ENCODE measurements around the gene MGAT2.
"Not testable (repeated sequence)": the region's sequence is repeated elsewhere in the genome, so short reads cannot be mapped to it uniquely, and the experiment has no call there.

MGAT2 gene

DNA sequence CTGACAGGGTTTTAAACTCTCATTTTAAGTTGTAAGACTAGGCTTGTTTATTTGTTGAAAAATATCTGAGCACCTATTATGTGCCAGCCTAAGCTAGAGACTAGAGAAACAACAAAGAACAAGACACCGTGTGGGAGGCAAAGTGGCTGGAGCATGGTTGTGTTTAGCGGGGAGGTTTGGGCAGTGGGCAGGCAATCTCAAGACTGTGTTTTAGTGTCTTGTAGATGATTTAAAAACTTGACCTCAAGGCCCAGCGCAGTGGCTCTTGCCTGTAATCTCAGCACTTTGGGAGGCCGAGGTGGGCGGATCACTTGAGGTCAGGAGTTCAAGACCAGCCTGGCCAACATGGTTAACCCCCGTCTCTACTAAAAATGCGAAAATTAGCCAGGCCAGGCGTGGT lies 7.9 kb upstream of the MGAT2 start:
- no peak for DNase-seq

GRCh38 chr14:49614196-49614595 lies 6.4 kb upstream of the MGAT2 start:
- no peak for DNase-seq

- no peak for DNase-seq
These were observed 4.8 kb upstream of the MGAT2 start for GRCh38 chr14:49615776-49616175.

GRCh38 chr14:49617852-49618519 lies 2.6 kb upstream of the MGAT2 start:
- DNase-seq = no peak

DNA sequence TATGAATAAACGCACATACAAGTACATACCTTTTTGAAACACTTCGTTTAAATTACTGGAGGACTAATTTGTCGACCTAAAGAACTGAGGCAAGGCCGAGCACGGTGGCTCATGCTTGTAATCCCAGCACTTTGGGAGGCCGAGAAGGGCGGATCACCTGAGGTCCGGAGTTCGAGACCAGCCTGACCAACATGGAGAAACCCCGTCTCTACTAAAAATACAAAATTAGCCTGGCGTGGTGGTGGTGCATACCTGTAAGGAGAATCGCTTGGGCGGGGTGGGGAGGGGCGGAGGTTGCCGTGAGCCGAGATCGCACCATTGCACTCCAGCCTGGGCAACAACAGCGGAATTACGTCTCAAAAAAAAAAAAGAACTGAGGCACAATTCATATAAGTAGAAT lies 1.3 kb upstream of the MGAT2 start:
- DNase-seq = not testable (repeated sequence)

GRCh38 chr14:49619730-49620129 lies 869 bp upstream of the MGAT2 start:
- DNase-seq = no peak

- DNase-seq = peak; percentile 58 to 61
These were observed 699 bp downstream of the MGAT2 start for GRCh38 chr14:49621114-49621881.

DNA sequence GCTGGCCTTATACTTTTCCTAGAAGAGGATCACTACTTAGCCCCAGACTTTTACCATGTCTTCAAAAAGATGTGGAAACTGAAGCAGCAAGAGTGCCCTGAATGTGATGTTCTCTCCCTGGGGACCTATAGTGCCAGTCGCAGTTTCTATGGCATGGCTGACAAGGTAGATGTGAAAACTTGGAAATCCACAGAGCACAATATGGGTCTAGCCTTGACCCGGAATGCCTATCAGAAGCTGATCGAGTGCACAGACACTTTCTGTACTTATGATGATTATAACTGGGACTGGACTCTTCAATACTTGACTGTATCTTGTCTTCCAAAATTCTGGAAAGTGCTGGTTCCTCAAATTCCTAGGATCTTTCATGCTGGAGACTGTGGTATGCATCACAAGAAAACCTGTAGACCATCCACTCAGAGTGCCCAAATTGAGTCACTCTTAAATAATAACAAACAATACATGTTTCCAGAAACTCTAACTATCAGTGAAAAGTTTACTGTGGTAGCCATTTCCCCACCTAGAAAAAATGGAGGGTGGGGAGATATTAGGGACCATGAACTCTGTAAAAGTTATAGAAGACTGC lies 1.5 kb downstream of the MGAT2 start:
- DNase-seq = no peak

DNA sequence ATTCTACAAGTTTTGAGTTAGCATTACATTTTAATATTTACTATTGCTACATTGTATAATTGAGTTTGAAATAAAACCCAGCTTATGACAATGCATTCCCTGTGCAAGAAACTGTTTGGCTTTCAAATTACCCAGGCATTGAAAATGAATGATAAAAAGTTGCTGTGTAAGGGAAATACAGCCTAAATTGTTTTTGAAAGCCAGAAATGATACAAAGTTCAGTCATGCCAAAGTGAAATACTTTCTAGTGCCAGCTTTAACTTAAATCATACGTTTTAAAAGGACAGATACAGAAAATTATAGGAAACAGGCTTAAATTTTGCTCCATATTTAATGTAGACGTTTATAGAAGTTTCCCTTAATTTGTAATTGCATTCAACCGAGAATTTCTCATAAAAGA lies 2.8 kb downstream of the MGAT2 start:
- no peak for DNase-seq

- DNase-seq = no peak
These were observed 3.6 kb downstream of the MGAT2 start for GRCh38 chr14:49623941-49624839.

DNA sequence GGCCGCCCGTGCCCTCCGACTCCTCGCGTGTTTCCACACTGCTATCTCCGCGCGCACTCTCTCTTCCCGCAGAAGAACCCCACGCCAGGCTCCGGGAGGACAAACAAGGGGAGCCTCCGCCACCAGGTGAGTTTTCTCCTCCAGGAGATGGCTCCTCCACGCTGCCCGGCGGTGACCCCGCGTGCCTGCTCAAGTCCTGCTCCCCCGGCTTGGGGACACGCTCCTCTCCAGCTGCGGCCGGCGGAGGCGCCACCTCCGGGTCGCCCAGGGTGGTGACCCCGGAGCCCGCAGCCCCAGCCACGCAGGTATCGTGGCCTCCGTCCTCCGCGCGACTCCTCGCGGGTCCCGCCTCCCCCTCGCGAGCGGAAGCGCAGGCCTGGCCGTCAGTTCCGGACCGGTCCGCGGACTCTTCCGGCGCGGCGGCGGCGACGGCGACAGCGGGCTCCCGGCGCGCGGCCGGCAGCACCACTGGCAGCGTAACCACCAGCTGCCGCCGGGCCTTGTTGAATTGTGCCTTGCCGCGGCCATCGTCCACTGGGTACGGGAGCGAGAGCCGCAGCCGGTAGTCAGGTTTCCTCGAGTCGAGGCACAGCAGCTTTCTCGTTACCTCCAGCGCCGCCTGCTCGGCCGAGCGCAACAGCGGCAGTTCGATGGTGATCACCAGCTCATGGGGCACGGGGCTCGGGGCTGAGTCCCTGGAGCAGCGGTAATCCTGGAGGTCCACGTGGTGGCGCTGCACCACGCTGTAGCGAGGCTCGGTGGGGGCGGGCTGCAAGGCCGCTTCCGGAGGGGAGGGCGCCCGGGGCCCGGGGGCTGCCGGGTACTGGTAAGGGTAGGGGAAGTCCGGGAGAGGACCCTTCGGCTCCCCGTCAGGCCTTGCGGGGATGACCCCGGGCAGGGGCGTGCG lies 13.3 kb downstream of the MGAT2 start:
- peak; percentile 76 to 87 for DNase-seq

DNA sequence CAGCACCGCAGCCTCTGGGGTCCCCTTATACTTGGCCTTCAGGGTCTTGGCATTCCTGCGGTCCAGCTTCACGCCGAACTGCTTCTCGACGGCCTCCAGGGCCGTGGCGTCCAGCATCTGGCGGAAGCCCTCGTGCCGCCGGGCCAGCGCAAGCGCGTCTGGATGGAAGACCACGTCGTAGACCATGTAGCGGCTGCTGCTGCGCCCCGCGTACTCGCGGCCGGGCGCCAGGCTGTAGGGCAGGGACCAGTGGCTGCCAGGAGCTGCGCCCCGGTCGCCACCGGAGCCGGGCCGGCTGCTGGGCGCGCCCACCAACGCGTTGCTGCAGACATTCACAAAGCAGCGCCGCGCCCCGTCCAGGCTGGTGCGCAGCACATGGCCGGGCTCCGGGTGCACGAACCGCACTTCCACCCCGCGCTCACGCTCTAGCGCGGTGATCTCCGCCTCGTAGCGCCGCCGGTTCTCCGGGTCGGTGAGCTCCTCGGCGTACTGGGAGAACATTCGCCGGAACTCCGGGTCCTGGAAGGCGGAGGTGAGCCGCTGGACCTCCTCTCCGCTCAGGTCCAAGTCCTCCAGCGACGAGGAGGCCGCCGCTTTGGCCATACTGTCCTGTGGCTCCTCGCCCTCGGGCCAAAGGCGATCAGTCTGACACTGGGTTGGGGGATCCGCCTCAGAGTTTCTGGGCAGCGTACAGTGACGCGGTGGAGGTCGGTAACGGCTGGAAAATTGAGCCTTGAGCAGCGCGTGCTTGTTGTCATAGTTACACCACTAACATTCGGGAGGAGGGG lies 14.1 kb downstream of the MGAT2 start, which contains the start of gene DNAAF2:
TSS of gene DNAAF2 (minus strand) at position 698 of the 788 bp plus-strand sequence. CDS start at position 603, 95 bp downstream.
- peak; percentile 33 to 34 for DNase-seq

DNA sequence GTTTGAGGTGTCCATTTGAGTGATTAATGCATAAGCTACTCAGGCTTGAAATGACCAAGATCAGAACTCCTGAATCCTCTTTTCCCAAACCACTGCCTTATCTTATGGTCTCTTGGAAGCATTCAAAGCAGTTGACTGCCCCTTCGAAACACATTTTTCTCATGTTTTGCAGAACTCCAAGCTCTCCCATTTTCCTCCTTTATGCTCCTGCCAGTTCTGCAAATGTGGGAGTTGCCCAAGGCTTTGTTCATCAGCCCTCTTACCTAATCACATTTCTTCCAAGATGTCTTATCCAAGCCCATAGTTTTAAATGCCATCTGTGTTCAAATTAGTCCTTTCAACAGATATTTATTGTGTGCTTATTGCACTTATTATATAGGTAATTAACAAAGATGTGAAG lies 16.3 kb downstream of the MGAT2 start:
- no peak for DNase-seq

GRCh38 chr14:49637534-49638078 lies 17.0 kb downstream of the MGAT2 start:
- DNase-seq = no peak

GRCh38 chr14:49640540-49641417 lies 20.2 kb downstream of the MGAT2 start:
- no peak for DNase-seq

DNA sequence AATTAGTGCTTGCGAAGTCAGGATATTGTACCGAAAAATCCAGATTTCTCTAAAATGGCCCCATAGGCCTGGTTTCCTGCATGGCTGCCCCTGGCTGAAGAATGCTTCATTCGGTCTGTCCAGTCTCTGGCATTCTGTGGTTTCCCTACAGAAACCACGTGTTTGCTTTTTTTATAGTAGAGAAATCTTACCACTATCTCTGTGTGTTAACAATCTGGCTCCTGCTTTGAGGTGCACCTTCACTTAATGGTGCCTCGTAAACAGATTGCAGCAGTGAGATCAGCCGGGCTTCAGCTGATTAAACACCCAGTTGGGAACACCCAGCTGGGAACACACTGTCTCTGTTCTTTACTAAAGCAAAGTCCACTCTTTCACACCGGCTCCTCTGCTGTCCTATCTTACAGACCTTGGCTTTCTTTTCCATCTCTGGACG lies 21.1 kb downstream of the MGAT2 start:
- no peak for DNase-seq

GRCh38 chr14:49642163-49642562 lies 21.6 kb downstream of the MGAT2 start:
- no peak for DNase-seq

DNA sequence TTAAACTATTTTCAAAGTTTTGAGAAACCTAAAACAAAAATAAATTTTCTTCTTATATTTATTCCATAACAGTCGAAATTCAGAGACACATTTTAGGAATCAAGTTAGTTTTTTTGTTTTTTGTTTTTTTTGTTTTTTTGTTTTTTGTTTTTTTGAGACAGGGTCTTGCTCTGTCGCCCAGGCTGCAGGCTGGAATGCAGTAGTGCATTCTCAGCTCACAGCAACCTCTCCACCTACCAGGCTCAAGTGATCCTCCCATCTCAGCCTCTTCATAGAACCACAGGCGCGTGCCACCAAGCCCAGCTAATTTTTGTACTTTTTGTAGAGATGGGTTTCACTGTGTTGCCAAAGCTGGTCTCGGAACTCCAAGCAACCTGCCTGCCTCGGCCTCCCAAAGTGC lies 32.9 kb downstream of the MGAT2 start:
- DNase-seq = no peak

DNA sequence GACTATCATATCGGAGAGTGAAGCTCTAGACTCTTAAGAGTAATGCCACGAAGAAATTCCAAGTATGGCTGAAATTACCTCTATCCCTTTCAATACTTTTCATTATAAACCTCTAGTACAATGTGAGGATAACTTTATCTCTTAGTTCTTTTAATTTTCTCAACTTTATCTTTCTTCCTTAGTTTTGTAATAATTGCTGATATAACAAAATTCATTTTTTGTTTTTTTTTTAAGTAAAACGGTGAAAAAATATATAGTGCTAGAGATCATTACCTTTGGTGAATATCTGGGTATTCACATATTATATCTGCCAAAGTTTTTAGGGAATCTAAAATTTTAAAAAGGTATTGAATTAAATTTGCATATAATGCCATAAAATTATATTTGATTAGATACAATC lies 33.9 kb downstream of the MGAT2 start:
- DNase-seq = no peak

GRCh38 chr14:49657500-49657899 lies 36.9 kb downstream of the MGAT2 start:
- not testable (repeated sequence) for DNase-seq

All from AML-193 (cell line).